Activated CD4-positive, alpha-beta T cell treated with anti-CD3 and anti-CD28 coated beads for 48 hours (primary cell): Measurements from ENCODE around the gene ZNF213.
A peak's percentile ranks its signal among the peaks of the same experiment; 100 is the strongest.
"Not testable (repeated sequence)": the region's sequence is repeated elsewhere in the genome, so short reads cannot be mapped to it uniquely, and the experiment has no call there.

Experiments
- DNase-seq: peaks from one replicate; pipeline ENCODE4 v3.0.0-alpha.2; 2020

ZNF213 gene

GRCh38 chr16:3171855-3172593 is 37.2 kb downstream of the ZNF213 start:
- peak; percentile 84 for DNase-seq

GRCh38 chr16:3173892-3174617 is 39.2 kb downstream of the ZNF213 start:
- peak; percentile 64 for DNase-seq

DNA sequence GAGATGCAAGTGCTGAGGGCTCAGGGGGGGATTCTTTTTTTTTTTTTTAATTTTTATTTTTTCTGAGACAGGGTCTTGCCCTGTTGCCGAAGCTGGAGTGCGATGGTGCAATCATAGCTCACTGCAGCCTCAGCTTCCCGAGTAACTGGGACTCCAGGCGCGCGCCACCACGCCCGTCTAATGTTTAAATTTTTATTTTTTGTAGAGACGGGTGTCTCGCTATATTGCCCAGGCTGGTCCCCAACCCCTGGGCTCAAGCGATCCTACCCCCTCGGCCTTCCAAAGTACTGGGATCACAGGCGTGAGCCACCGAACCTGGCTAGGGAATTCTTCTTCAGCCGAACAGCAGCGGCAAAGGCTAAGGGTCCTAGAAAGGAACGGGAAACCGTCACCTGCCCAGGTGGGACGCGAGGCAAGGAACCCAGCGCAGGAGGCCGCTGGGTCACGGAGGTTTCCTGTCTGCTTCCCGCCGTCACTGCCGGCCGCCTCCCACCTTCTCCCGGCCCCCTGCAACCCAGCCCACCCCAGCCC is 39.9 kb downstream of the ZNF213 start:
- no peak for DNase-seq

DNA sequence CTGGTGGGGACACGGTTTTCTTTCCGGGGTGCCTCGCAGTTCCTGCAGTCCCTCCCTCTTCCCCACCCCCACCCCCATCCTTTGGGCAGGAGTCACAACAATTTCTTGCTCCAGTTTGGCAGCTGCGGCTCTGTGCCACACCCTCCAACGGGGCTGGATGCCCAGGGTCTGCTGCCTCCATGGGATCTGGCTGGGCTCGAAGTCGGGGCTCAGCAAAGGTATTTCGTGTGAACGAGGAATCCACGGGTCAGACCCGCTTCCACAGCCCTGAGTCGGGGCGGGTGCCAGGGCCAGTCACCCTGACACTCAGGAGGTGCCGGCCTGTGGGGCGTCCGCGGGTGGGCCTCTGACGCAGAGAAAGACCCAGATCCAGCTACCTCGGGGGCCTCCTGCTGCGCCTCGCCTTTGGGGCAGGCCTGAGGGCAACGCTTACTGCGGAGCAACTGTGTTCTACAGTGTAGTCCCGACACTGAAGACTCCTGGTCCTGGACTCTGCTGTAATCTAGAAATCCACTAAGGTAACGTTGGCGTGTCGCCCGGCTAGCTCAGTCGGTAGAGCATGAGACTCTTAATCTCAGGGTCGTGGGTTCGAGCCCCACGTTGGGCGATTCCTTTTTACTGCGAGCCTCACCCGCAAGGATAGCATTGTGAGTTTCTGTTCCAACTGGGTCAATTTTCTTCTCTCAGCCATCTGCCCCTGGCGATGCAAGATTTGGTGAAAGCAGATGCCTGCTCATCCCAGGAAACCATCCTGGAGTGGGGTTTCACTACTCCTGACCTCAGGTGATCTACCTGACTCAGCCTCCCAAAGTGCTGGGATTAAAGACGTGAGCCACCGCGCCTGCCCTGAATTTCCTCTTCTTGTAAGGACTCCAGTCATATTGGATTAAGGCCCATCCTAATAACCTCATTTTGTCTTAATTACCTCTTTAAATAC is 40.6 kb downstream of the ZNF213 start:
- DNase-seq: peak; percentile 85

DNA sequence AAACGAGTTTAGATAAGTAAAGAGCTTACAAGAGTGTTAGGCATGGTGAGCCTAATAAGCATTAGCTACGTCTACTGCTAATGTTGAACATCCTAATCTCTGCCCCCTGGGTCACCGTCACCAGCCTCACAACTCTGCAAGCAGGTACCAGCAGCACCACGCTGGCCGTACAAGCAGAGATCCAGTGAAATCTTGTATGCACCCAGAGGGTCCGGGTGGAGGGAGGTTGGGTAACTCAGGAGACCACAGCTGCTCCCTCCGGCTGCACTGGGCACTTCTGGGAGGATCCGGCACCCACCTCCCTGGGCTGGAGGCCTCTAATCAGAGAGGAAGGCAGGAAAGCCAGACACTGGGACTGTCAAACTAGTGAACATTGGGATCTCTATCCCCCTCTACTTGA is 44.8 kb downstream of the ZNF213 start:
- DNase-seq: no peak

GRCh38 chr16:3180445-3180878 is 45.6 kb downstream of the ZNF213 start:
- peak; percentile 56 for DNase-seq

DNA sequence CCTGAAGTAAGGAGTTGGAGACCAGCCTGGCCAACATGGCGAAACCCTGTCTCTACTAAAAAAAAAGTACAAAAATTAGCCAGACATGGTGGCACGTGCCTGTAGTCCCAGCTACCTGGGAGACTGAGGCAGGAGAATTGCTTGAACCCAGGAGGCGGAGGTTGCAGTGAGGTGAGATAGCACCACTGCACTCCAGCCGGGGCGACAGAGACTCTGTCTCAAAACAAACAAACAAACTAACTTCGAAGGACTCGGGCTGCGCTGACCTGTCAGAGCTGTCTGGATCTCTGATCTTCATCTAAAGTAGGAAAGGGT is 47.4 kb downstream of the ZNF213 start:
- not testable (repeated sequence) for DNase-seq

- DNase-seq: peak; percentile 86
Measured at GRCh38 chr16:3182608-3183444, 48.0 kb downstream of the ZNF213 start.

- DNase-seq: no peak
Measured at GRCh38 chr16:3183445-3184139, 48.8 kb downstream of the ZNF213 start.

DNA sequence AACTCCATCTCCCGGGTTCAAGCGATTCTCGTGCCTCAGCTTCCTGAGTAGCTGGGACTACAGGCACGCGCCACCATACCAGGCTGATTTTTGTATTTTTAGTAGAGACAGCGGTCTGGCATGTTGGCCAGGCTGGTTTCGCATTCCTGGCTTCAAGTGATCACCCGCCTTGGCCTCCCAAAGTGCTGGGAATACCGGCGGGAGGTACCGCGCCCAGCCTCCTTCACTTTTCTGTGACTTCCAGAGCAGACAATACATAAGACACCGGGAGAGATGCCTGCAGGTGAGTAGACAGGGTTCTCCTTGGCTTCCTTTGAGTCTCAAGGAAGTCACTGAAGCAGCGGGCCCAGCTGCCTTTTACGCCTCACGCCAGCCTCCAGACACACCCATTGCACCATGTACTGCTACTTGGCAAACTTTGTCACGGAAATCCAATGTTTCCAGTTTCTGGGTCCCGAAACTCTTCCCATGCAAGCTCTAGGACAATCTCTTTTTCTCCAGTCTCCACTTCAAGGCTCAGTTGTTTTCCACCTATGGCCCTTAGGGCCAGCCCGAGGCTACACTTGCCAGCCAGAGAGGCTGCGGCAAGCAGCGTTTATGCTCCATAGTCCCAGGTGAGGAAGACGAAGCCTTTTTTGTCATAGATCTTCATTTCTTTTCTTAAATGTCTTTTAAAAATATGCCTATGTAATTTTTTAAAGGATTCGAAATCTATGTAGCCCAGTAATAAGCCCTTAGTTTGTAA is 52.3 kb downstream of the ZNF213 start:
- no peak for DNase-seq

- DNase-seq: peak; percentile 89
Measured at GRCh38 chr16:3187798-3188674, 53.2 kb downstream of the ZNF213 start, which contains the start of gene OR1F1. Gene OR1F1, plus strand, starts transcription at chr16:3188204.

- DNase-seq: no peak
Measured at GRCh38 chr16:3188675-3188924, 53.8 kb downstream of the ZNF213 start.

DNA sequence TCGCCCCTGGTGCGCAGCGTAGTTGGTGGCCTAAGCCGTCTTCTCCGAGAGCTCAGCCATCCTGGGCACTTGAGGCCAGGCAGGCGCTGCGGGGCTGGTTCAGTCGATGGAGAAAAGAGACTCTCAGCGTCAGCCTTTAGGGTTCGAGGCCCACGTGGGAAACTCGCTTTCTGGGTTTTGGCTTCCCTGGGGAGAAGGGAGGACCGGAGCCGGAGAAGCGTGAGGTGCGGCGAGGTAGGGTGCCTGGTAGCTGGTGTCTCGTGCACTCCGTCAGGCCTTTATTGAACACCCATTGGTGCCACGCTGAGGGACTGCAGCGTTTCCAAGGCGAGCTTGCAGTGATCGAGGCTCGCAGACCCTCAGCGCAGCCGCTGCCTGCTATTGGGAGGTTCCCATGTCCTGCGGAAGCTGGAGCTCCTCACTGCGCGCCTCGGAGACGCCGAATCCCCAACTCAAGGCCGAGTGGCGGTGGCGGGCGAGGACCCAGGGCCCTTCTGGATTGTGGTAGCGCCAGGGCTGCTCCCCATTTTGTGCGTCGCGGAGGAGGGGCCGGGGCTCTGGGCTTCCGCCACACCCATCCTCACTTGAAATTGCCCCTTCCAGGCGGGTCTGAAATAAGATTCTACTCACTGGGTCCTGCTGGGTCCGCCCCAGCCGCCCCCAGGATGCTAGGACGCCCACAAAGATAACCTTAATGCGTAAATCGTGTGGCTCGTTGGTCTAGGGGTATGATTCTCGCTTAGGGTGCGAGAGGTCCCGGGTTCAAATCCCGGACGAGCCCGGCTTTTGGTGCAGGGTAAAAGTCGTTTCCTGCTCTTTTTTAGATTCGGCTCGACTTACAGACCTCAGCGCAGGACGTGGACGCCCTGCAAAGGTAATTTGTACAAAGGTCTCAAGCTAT is 54.3 kb downstream of the ZNF213 start:
- DNase-seq: peak; percentile 83

DNA sequence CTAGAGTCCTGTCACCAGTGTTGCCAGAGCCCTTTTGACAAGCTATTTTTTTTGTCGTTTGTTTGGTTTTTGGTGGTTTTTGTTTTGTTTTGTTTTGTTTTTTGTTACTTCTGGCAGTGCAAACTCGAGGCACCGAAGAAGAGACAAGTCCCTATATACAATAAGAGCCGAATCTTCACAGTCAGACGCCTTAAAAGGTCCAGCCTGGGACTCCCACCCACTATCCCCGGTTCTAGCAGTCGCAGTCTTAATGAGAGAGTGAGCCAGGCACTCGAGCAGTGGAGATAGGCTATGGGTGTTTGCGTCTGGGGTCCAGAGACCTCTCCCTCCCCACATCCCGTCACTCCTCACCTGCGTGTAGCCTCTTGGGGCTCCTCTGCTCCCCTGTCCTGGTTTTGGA is 55.0 kb downstream of the ZNF213 start:
- no peak for DNase-seq

- peak; percentile 22 for DNase-seq
Measured at GRCh38 chr16:3190949-3191353, 56.1 kb downstream of the ZNF213 start.
